ENCODE data around the gene CHURC1. TPM values are rescaled to one million over a fixed set of nuclear protein-coding genes. Genes with fewer than 3 reads are reported as not detected.

The CHURC1 gene
- total RNA-seq, 1 donor from 2014 or later, result 72.6 TPM

DNA sequence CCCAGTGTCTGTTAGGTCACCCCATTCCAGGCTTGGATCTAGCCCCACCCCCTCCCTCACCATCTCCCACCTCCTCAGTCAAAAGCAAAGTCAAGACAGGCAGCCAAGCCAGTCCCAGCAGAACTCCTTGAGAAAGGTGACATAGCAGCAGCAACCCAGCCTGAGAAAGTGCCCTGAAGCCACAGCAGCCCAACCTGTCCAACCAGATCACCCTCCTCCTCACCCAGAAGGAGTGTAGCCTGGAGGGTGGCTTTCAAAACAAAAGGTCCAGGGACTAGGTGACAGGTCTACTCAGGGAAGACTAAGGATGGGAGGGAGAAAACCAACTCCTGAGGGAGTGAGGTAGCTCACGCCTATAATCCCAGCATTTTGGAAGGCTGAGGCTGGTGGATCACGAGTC is 52.7 kb downstream of the CHURC1 start:
- ATAC-seq, result peak; percentile 71 to 78
- DNase-seq, result peak; percentile 71
- H3K27ac ChIP-seq, result no peak overlapping the region
- H3K4me3 ChIP-seq, result no peak overlapping the region
- H3K4me1 ChIP-seq, result peaks cover 12% of the 10 kb centered on the region
- intact Hi-C loops (cut with DNase I), result no loop called here
- TF ChIP-seq, protein P1, sequence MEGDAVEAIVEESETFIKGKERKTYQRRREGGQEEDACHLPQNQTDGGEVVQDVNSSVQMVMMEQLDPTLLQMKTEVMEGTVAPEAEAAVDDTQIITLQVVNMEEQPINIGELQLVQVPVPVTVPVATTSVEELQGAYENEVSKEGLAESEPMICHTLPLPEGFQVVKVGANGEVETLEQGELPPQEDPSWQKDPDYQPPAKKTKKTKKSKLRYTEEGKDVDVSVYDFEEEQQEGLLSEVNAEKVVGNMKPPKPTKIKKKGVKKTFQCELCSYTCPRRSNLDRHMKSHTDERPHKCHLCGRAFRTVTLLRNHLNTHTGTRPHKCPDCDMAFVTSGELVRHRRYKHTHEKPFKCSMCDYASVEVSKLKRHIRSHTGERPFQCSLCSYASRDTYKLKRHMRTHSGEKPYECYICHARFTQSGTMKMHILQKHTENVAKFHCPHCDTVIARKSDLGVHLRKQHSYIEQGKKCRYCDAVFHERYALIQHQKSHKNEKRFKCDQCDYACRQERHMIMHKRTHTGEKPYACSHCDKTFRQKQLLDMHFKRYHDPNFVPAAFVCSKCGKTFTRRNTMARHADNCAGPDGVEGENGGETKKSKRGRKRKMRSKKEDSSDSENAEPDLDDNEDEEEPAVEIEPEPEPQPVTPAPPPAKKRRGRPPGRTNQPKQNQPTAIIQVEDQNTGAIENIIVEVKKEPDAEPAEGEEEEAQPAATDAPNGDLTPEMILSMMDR (IDR thresholded peaks at IDR 0.05), result no peak
- no peaks in the 10 kb centered on the region for H3K27me3 ChIP-seq (ENCODE audit: low read depth)
- H3K36me3 ChIP-seq, result no peaks in the 10 kb centered on the region
- H3K9me3 ChIP-seq, result no peaks in the 10 kb centered on the region

DNA sequence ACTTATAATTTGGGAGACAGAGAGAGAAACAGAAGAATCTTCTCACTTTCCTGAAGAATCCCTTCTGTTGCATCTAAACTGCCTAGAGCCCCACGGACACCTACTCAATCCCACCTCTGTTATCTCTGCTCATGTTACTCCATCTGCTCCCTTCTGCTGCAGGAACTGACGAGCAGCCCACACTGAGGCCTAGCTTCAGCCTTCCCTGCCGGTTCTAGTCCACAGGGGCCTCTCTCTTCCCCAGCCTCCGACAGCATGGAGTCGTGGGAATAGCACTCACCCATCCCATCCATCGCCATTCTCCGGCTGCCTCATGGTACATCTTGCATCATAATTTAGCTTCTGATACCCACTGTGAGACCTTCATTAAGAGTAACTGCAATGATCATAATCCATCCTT is 53.9 kb downstream of the CHURC1 start:
- Histone ChIP-seq H3K9me3 (no peaks in the 10 kb centered on the region), H3K4me1 (peaks cover 12% of the 10 kb centered on the region), H3K36me3 (no peaks in the 10 kb centered on the region), H3K27me3 (ENCODE audit: low read depth) (no peaks in the 10 kb centered on the region), H3K4me3 (no peak overlapping the region), H3K27ac (no peak overlapping the region)
- intact Hi-C loops (cut with DNase I), result no loop called here
- DNase-seq (no peak), ATAC-seq (no peak)
- TF ChIP-seq, protein P1 (IDR thresholded peaks at IDR 0.05), result no peak

- Histone ChIP-seq H3K36me3 (no peaks in the 10 kb centered on the region), H3K27me3 (ENCODE audit: low read depth) (no peaks in the 10 kb centered on the region), H3K4me1 (peaks cover 12% of the 10 kb centered on the region), H3K4me3 (no peak overlapping the region), H3K9me3 (no peaks in the 10 kb centered on the region), H3K27ac (no peak overlapping the region)
- DNase-seq (no peak), ATAC-seq (no peak)
- intact Hi-C loops (cut with DNase I), result no loop called here
- TF ChIP-seq, protein P1 (IDR thresholded peaks at IDR 0.05), result no peak
Measured at GRCh38 chr14:64968651-64969050, 54.4 kb downstream of the CHURC1 start.

DNA sequence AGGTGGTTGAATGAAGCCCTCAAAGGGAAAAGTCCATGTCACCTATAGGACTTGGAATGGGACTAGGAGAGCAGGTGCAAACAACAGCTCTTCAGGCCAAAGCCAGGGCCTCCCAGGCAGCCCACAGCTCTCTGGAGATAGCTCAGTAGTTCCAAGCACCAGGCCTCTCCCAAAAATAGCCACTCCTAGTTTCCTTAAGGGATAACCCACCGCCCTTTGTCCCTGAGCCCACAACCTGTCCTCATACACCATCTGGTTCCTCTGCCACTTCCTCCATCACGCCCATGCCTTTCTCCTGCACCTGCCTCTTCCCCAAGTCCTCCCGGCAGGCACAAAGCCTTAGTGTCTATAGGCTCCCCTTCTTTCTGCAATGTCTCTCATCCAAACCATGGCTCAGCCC is 55.8 kb downstream of the CHURC1 start:
- no peaks in the 10 kb centered on the region for H3K9me3 ChIP-seq
- peaks cover 12% of the 10 kb centered on the region for H3K4me1 ChIP-seq
- intact Hi-C loops (cut with DNase I), result no loop called here
- ATAC-seq (no peak), DNase-seq (no peak)
- no peak overlapping the region for H3K27ac ChIP-seq
- TF ChIP-seq, protein P1 (IDR thresholded peaks at IDR 0.05), result no peak
- H3K4me3 ChIP-seq, result no peak overlapping the region
- H3K36me3 ChIP-seq, result no peaks in the 10 kb centered on the region
- no peaks in the 10 kb centered on the region for H3K27me3 ChIP-seq (ENCODE audit: low read depth)

DNA sequence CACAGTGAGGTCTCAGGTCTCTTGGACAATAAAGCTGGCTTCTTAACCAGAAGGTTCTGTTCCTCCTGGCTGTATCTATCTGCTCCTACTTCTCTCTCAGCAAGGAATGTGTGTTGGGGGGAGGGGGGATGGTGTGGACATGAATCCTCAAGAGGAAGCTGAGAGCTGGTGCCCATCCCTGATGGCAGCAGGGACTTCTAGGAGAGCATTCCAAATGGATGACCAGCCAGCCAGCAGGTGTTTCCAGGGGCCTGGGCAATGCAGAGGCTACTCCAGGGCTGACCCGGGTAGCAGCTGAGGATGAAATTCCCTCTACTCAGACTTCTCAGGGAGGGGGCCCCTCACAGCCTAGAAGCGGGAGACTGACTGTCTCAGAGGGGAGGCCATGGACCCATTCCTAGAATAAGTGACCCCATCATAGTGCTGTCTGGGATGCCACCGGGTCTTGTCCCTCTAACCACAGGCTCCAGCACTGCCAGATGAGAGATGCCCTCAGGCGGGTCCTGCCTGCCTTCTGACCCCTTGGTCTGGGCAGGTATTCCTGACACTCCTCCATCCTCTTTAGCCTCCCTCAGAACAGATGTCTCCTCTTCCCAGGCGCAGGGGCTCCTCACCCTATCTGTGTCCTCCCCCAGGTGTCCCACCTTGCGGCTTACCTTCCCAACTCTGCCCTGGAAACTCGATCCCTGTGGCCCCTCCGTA is 56.7 kb downstream of the CHURC1 start:
- Histone ChIP-seq H3K4me3 (peak overlapping the region; percentile 69), H3K36me3 (no peaks in the 10 kb centered on the region), H3K4me1 (peaks cover 12% of the 10 kb centered on the region), H3K27me3 (ENCODE audit: low read depth) (no peaks in the 10 kb centered on the region), H3K27ac (peak overlapping the region; percentile 36), H3K9me3 (no peaks in the 10 kb centered on the region)
- no peak for DNase-seq
- ATAC-seq, result peak; percentile 3 to 23
- intact Hi-C loops (cut with DNase I), result no loop called here
- TF ChIP-seq, protein P1 (IDR thresholded peaks at IDR 0.05), result no peak
